ENCODE measurements around the gene GHR. TPM values are rescaled to one million over a fixed set of nuclear protein-coding genes. Genes with fewer than 3 reads are reported as not detected.

The GHR gene
- total and polyA plus RNA-seq, 2 donors (not counting 3 experiments of a cell fraction or from before 2014, with no cell fraction given): 0.27 to 0.28 TPM

DNA sequence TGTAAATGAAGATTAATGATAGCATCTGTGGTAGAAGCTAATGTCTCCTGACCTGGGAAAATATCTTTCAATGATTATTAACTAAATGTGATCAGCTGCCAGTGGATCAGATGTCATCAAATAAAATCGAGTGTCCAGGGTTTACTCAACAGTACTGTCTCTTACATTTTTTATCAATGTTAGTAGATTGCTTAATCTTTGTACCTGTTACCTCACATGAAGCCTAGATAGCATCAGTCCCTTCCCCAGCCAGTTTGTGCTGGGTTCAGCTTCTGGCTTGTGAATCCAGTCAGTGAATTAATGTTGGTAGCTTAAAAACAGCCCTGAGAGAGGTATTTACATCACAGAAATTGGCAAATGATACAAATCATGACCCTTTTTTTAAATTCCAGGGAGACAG, 134.4 kb downstream of the GHR start:
- DNase-seq (ENCODE audit: low read depth, low spot score): no peak
- Histone ChIP-seq H3K9ac (replicated peaks; ENCODE audit: extremely low read depth, insufficient read depth, low read length) (no peak overlapping the region), H3K9me1 (replicated peaks; ENCODE audit: control insufficient read depth, extremely low read depth, insufficient read depth, low read length) (no peaks in the 10 kb centered on the region), H3K27me3 (ENCODE audit: control insufficient read depth in 2 of 2, insufficient read depth in 2 of 2, low read length in 2 of 2) (peaks cover 0 to 2% of the 10 kb centered on the region in 2 experiments), H3K4me3 (replicated peaks in 1 of 3; ENCODE audit: insufficient read depth in 1 of 3, low read depth in 1 of 3, low read length in 3 of 3) (no peak overlapping the region), H3K79me2 (ENCODE audit: control insufficient read depth, insufficient read depth, low read length) (no peaks in the 10 kb centered on the region), H3K27ac (ENCODE audit: insufficient read depth, low read depth, low read length) (no peak overlapping the region), H4K20me1 (replicated peaks; ENCODE audit: control insufficient read depth, extremely low read depth, insufficient read depth, low read length) (no peaks in the 10 kb centered on the region), H3K36me3 (ENCODE audit: control insufficient read depth in 2 of 2, extremely low read depth in 1 of 2, insufficient read depth in 2 of 2, low read length in 2 of 2) (no peaks in the 10 kb centered on the region), H2AFZ (ENCODE audit: low read depth, low read length) (no peak overlapping the region), H3K9me3 (replicated peaks; ENCODE audit: control insufficient read depth, insufficient read depth, low read length) (no peaks in the 10 kb centered on the region), H3K4me2 (ENCODE audit: insufficient read depth, low read length) (no peak overlapping the region), H3K4me1 (ENCODE audit: control insufficient read depth, extremely low read depth, insufficient read depth, low read length) (no peaks in the 10 kb centered on the region)
- TF ChIP-seq EZH2 (IDR thresholded peaks at IDR 0.05; ENCODE audit: borderline replicate concordance, low read depth, low read length, severe bottlenecking) (no peak), POLR2A (IDR thresholded peaks at IDR 0.05; ENCODE audit: low read depth, low read length) (no peak), GATA2 (IDR thresholded peaks at IDR 0.05; ENCODE audit: insufficient read depth, insufficient read length, low read depth, low read length) (no peak), POLR2AphosphoS5 (IDR thresholded peaks at IDR 0.05; ENCODE audit: insufficient read depth, low read depth, low read length) (no peak), JUN (IDR thresholded peaks at IDR 0.05; ENCODE audit: borderline replicate concordance, insufficient read depth, insufficient read length, low read depth) (no peak), FOS (IDR thresholded peaks at IDR 0.05; ENCODE audit: borderline replicate concordance, insufficient read depth, low read length) (no peak), MYC (IDR thresholded peaks at IDR 0.05; ENCODE audit: low read depth, low read length) (no peak)
- TF ChIP-seq, protein P1, sequence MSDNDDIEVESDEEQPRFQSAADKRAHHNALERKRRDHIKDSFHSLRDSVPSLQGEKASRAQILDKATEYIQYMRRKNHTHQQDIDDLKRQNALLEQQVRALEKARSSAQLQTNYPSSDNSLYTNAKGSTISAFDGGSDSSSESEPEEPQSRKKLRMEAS (IDR thresholded peaks at IDR 0.05; ENCODE audit: insufficient read depth, insufficient read length): no peak
- TF ChIP-seq, protein P2, sequence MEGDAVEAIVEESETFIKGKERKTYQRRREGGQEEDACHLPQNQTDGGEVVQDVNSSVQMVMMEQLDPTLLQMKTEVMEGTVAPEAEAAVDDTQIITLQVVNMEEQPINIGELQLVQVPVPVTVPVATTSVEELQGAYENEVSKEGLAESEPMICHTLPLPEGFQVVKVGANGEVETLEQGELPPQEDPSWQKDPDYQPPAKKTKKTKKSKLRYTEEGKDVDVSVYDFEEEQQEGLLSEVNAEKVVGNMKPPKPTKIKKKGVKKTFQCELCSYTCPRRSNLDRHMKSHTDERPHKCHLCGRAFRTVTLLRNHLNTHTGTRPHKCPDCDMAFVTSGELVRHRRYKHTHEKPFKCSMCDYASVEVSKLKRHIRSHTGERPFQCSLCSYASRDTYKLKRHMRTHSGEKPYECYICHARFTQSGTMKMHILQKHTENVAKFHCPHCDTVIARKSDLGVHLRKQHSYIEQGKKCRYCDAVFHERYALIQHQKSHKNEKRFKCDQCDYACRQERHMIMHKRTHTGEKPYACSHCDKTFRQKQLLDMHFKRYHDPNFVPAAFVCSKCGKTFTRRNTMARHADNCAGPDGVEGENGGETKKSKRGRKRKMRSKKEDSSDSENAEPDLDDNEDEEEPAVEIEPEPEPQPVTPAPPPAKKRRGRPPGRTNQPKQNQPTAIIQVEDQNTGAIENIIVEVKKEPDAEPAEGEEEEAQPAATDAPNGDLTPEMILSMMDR (IDR thresholded peaks at IDR 0.05; ENCODE audit: extremely low read depth in 1 of 2, insufficient read depth in 1 of 2, low read depth in 1 of 2, low read length in 2 of 2): no peak
- no peak for FAIRE-seq
- CTCF ChIA-PET: no interaction called here
- no TSS peak for BruUV-seq (replicated peaks)
- intact Hi-C loops (cut with micrococcal nuclease) (no loop called here), dilution Hi-C loops (cut with MboI; ENCODE audit: extremely low pct_ligation_motif_present, low sequenced_read_pairs) (no loop called here)
- POLR2A ChIA-PET: no interaction called here
